Skin of body (tissue), 2 donors: ENCODE data around the gene IMPACT. TPM values are rescaled to one million over a fixed set of nuclear protein-coding genes. Genes with fewer than 3 reads are reported as not detected.

Experiments
- DNase-seq: peaks from one replicate; lab custom pipeline; 2025; lab: John Stamatoyannopoulos, UW
- total RNA-seq: library from RNA; depleted of rRNA; stranded (reverse); fragments of >200 nt; gene quantifications from one replicate; pipeline ENCODE4 v1.2.3, GENCODE V29; 2014

IMPACT gene
- total RNA-seq, 1 donor from 2014 or later: 25.4 TPM

- DNase-seq: no peak
Observed at GRCh38 chr18:24420551-24420950, 5.9 kb upstream of the IMPACT start.

DNA sequence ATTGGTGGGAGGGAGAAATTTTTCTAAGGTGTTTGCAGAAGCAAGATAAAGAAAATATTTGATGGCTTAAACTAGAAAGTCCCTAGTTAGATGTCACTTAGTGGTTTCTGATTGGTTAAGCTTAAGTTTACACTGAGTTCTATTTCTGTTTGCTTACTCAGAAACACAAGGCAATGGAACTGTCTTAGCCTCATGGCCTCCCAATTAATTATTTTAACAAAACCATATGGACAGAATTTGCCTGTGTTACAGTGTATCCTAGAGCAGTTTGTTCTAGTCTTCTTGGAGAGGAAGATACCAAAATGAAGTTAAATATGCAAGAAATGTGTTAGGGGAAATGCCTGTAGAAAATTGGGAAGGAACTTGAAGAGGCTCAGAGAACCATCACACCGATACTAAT is 4.6 kb upstream of the IMPACT start:
- no peak for DNase-seq

DNA sequence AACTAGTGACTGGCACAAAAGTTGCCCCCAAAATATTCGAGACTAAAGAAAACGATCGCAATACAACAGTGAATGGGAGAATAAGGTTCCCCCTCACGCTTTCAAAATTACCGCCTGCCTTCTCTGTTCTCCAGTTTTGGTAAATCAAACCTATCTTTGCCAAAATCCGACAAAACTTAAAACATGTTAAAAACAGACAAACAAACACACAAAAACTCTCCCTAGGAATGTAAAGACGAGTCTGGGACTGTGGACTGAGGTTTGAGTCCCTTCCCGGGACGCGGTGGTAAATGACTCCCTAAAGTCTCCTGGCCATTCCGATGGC is 435 bp upstream of the IMPACT start:
- no peak for DNase-seq

DNA sequence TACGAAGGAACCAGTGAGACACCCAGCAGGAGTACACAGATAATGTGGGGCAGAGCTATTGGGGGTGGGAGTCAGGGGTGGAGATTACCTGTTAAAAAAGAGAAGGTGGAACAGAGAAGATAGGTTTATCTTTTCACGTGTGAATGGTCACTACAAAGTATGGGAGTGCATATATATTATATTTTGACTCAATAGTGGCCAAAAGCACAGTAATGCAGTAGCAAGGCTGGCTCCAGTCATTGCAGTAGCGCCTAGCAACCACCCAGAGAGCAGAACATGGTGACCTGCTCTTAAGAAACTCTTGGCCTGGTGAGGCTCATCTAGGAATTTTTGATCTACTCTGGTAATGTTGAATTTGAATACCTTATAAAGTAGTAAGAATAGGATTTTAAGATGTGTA is 1.0 kb downstream of the IMPACT start:
- no peak for DNase-seq

- no peak for DNase-seq
Observed at GRCh38 chr18:24428709-24429108, 2.2 kb downstream of the IMPACT start.

GRCh38 chr18:24429188-24429587 is 2.7 kb downstream of the IMPACT start:
- DNase-seq: no peak

DNA sequence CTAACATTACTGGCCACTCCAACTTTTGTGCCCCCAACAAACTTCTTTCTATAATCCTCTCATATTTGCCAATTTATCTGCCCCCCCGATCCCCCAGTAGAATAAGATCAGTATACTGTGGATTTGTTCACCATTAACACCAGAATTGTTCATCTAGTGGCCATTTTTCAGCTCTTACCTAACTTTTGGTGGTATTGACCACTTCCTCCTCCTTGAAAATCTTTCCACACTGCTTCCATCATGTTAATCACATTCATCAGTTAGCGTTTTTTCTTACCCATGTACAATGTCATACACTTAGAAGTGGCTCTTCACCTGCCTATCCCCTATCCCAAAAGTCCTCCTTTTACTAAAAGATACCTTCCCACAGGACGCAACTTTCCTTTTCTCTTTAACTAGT is 6.1 kb downstream of the IMPACT start:
- no peak for DNase-seq

- no peak for DNase-seq
Observed at GRCh38 chr18:24436939-24437338, 10.5 kb downstream of the IMPACT start.

- no peak for DNase-seq
Observed at GRCh38 chr18:24443870-24444269, 17.4 kb downstream of the IMPACT start.

DNA sequence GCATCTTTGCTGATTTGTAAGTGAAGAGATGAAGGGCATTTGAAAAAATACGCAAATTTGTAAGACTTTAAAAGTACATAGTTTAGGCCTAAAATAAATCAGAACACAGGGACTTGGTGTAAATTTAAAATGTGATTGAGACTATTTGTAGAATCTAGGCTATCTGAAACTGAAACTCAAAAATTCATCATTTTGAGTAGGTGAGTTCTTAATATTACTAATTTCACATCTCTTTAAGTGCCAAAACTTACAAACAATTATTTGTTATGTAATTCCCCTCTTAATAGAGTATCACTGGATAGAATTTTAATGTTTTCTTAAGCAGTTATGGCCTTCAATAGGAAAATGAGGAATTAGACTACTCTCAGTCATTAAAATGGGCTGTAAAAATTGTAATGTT is 20.0 kb downstream of the IMPACT start:
- no peak for DNase-seq

DNA sequence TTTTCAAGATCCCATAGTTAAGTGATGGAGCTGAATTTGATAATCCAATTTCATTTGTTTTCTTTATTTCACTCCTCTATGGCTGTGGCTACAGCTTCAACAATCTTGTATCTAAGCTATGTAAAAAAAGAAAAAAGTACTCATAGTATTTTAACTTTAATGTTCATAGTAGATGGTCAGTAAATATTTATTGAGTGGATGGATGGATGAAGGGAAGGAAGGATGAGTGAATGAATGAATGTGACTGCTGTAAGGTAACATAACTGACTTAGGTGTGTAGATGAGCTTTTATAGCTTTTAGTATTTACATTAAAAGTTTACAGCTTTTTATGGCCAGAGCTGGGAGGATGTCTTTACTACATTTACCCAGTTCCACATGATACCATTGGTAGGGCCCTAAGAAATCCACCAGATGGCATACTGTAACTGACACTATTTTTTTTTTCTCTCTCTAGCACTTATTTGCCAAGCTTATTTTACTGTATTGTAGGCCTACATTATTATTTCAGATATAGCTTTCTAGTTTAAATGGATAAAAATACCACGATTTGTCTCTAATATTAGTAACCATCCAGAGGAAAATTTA is 20.6 kb downstream of the IMPACT start:
- no peak for DNase-seq

DNA sequence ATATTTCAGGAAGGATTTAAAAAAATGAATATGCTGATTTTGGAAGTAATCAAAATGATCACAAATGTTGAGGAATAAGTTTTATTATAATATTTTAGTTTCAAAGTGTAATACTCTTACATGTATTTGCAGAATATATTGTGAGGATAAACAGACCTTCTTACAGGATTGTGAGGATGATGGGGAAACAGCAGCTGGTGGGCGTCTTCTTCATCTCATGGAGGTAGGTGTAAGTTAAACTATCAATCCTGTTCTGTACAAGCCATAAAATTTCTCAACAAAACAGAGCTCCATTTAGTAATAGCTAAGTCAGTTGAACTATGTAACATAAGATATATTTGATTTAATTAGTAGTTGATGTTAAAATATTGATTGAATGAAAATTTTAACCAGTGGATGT is 21.5 kb downstream of the IMPACT start:
- DNase-seq: no peak

DNA sequence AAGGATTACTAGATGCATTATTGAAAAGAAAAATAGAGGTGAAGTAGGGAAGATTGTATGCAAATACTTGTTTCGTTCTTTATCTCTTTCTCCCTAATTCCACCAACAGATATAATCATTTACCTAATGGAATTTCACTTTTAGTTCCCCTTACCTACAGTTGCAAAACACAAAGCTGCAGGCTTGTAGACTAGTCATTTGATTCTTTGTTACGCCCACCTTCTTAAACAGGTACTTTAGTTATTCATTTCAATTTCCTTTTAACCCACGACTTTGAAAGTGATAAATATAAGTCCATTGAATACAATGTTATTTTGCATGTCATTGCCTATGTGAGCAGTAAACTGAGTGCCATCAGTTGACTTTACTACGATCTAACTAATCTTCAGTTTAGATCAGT is 30.1 kb downstream of the IMPACT start:
- no peak for DNase-seq

DNA sequence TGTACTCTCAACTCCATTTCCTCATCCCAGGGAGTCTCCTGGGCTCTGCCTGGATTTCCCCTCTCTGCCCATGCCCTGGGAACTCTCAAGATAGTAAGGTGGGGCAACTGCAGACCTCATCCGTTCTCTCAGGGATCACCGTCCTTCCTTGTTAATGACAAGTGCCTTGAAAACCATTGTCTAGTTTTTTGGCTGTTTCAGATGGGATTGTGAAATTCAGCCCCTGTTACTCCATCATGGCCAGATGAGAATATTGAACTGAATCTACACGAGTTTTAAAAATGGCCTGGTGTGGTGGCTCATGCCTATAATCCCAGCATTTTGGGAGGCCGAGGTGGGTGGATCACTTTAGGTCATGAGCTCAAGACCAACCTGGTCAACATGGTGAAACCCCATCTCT is 33.3 kb downstream of the IMPACT start:
- no peak for DNase-seq

DNA sequence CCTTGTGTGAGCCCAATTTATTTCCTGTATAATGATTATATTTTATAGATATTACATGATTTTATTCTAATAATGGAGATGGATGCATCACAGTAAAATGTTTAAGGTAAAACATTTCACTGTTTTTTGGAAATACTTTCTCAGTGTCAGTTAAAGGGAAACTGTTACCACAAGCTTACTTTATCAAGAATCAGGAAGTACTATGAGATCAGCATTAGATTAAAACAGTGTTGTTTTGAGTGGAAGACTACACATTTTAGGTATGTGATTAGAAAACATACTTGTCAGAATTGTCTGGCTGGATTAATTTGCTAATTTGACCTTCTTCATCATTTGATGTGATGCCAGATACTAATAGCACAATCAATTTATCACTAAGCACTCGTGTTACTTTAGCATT is 33.9 kb downstream of the IMPACT start, which contains the start of gene HRH4:
TSS of gene HRH4 (plus strand) at position 250 of the 400 bp plus-strand sequence. CDS start at position 342, 92 bp downstream.
- no peak for DNase-seq

DNA sequence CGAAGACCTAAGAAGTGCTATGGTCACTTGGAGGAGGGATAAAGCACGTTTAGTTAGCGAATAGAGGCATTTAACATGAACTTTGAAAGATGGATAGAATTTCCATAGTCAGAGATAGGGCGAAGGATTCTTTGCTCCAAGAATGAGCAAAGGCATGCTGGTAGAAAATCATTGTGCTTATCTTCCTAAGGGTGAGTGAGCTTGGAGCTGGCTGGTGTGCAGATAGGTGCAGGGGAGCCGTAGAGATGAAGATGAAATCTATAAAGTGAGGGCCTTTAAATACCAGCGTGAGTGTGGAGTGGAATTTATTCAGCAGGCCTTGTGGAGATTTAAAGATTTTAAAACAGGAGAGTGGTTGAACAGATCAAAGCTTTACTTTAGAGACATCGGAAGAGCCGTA is 35.5 kb downstream of the IMPACT start:
- no peak for DNase-seq

GRCh38 chr18:24462838-24463775 is 36.6 kb downstream of the IMPACT start:
- no peak for DNase-seq

DNA sequence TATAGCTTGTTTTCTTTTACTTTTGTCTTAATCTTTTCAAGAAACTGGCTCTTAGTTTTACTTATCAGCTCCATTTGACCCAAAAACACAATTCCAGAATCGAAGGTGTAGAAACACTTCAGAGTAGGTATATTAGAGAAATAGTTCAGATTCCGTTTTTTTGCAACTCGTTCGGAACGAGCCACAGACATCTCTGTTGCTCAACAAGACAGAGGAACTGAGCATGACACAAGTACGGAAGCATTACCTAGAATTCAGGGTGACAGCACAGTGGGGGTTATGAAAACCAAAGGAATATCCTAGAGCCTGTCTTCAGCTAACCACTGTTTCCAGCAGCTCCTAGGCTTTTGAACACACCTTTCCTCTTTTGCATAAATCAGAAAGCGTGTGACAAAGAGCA is 39.0 kb downstream of the IMPACT start:
- no peak for DNase-seq

GRCh38 chr18:24466771-24467170 is 40.3 kb downstream of the IMPACT start:
- no peak for DNase-seq

- DNase-seq: no peak
Observed at GRCh38 chr18:24470022-24470618, 43.6 kb downstream of the IMPACT start.

DNA sequence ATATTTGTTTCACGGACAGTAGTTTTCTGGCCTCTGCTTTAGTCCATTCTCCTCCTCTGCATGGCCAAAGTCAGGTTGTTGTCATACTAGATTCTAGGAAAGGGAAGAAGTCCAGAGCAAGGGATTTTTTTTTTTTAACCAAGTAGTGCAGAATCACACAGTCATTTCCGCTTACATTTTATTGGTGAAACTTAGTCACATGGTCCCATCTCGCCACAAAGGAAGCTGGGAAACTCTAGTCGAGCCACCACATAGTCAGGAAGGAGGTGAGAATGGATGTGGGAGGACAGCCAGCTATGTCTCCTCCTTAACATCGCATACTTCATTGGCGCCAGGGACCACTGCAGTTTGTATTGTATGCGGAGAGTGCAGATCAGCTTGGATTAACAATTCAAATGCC is 44.3 kb downstream of the IMPACT start:
- no peak for DNase-seq

- DNase-seq: no peak
Observed at GRCh38 chr18:24472591-24472990, 46.1 kb downstream of the IMPACT start.

DNA sequence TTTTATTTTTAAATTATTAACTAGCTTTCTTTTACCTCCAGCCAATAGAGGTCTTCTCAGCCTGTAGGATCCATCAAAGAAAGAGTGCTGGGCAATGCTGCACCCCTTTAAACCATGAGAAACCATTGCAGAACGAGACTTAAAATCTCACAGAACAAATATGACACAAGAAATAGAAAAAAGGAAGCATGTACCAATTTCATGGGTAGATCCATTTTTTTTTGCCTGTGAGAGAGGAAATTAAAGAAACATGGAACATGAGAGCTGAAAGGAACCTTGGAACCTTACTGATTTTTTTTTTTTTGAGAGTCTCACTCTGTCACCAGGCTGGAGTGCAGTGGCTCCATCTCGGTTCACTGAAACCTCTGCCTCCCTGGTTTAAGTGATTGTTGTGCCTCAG is 47.9 kb downstream of the IMPACT start:
- no peak for DNase-seq
